Right atrium auricular region (tissue), 2 donors: ENCODE data around the gene SIL1. TPM values are rescaled to one million over a fixed set of nuclear protein-coding genes. Genes with fewer than 3 reads are reported as not detected.

Experiments used
- DNase-seq: peaks from one replicate; pipeline ENCODE4 v3.0.0-alpha.2; 2019; ENCODE audit warnings: low spot score
- H3K27ac ChIP-seq, 2 donors: fragments of 200-600 bp; sonication (generic); 1 replicate in 1 of 2; 2 replicates in 1 of 2; pipeline ENCODE4 v1.5.1; 2016 to 2019
- H3K27me3 ChIP-seq, 2 donors: fragments of 200-600 bp; sonication (generic); one replicate each; pipeline versions ENCODE4 v1.5.1 to v1.6.0; 2017 to 2019
- H3K36me3 ChIP-seq: fragments of 200-600 bp; sonication (generic); one replicate; pipeline ENCODE4 v1.5.1; 2016
- H3K4me1 ChIP-seq, 2 donors: fragments of 200-600 bp; sonication (generic); one replicate each; pipeline versions ENCODE4 v1.5.1 to v1.6.0; 2017 to 2019
- H3K4me3 ChIP-seq, 2 donors: fragments of 200-600 bp; sonication (generic); 1 replicate in 1 of 2; 2 replicates in 1 of 2; pipeline ENCODE4 v1.5.1; 2017 to 2019; ENCODE audit warnings: mild to moderate bottlenecking in 1 of 2, moderate library complexity in 1 of 2
- H3K9me3 ChIP-seq, 2 donors: fragments of 200-600 bp; sonication (generic); one replicate each; pipeline ENCODE4 v1.5.1; 2019
- CTCF ChIP-seq, 2 donors: fragments of 200-600 bp; sonication (generic); IDR thresholded peaks; one replicate each; pipeline ENCODE4 v1.5.1; 2019; ENCODE audit warnings: antibody characterized with exemption in 2 of 2
- total RNA-seq, 2 donors: library from RNA; depleted of rRNA; stranded (reverse); fragments of >200 nt; gene quantifications; one replicate each; pipeline ENCODE4 v1.1.0, GENCODE V29; 2016

The SIL1 gene
- total RNA-seq, 2 donors from 2014 or later, result 32.7 to 41.3 TPM

- H3K27me3 ChIP-seq, result no peaks in the 10 kb centered on the region
- no peak for DNase-seq
- no peak overlapping the region for H3K27ac ChIP-seq
- no peak for TF ChIP-seq CTCF (IDR thresholded peaks at IDR 0.05)
- H3K36me3 ChIP-seq, result no peaks in the 10 kb centered on the region
- no peak overlapping the region for H3K4me3 ChIP-seq
- H3K4me1 ChIP-seq, result peaks cover 0 to 37% of the 10 kb centered on the region in 2 donors
- H3K9me3 ChIP-seq, result no peaks in the 10 kb centered on the region
These were observed 132.9 kb downstream of the SIL1 start for GRCh38 chr5:139065306-139065705.

- no peak for TF ChIP-seq CTCF (IDR thresholded peaks at IDR 0.05)
- Histone ChIP-seq H3K4me3 (no peak overlapping the region), H3K36me3 (no peaks in the 10 kb centered on the region), H3K4me1 (peaks cover 0 to 37% of the 10 kb centered on the region in 2 donors), H3K27ac (no peak overlapping the region), H3K9me3 (no peaks in the 10 kb centered on the region), H3K27me3 (no peaks in the 10 kb centered on the region)
- no peak for DNase-seq
These were observed 133.6 kb downstream of the SIL1 start for GRCh38 chr5:139064613-139065012.

- no peak overlapping the region for H3K4me3 ChIP-seq
- TF ChIP-seq CTCF (IDR thresholded peaks at IDR 0.05), result no peak
- no peak overlapping the region for H3K27ac ChIP-seq
- no peaks in the 10 kb centered on the region for H3K27me3 ChIP-seq
- no peaks in the 10 kb centered on the region for H3K9me3 ChIP-seq
- no peak for DNase-seq
- peaks cover 0 to 37% of the 10 kb centered on the region in 2 donors for H3K4me1 ChIP-seq
- no peaks in the 10 kb centered on the region for H3K36me3 ChIP-seq
These were observed 134.5 kb downstream of the SIL1 start for GRCh38 chr5:139063664-139064054.

GRCh38 chr5:139062910-139063663, 135.1 kb downstream of the SIL1 start:
- no peak overlapping the region for H3K4me3 ChIP-seq
- H3K36me3 ChIP-seq, result no peaks in the 10 kb centered on the region
- no peak overlapping the region for H3K27ac ChIP-seq
- H3K4me1 ChIP-seq, result peaks cover 0 to 37% of the 10 kb centered on the region in 2 donors
- H3K9me3 ChIP-seq, result no peaks in the 10 kb centered on the region
- TF ChIP-seq CTCF (IDR thresholded peaks at IDR 0.05), result no peak
- no peaks in the 10 kb centered on the region for H3K27me3 ChIP-seq
- DNase-seq, result no peak

GRCh38 chr5:139061856-139062255, 136.3 kb downstream of the SIL1 start:
- Histone ChIP-seq H3K4me3 (no peak overlapping the region), H3K4me1 (peaks cover 0 to 37% of the 10 kb centered on the region in 2 donors), H3K9me3 (no peaks in the 10 kb centered on the region), H3K27me3 (no peaks in the 10 kb centered on the region), H3K27ac (no peak overlapping the region), H3K36me3 (no peaks in the 10 kb centered on the region)
- DNase-seq, result no peak
- TF ChIP-seq CTCF (IDR thresholded peaks at IDR 0.05), result no peak

GRCh38 chr5:139061274-139061673, 136.9 kb downstream of the SIL1 start:
- Histone ChIP-seq H3K4me1 (peaks cover 0 to 37% of the 10 kb centered on the region in 2 donors), H3K27ac (peak overlapping the region; percentile 2 to 16), H3K36me3 (no peaks in the 10 kb centered on the region), H3K4me3 (no peak overlapping the region), H3K27me3 (no peaks in the 10 kb centered on the region), H3K9me3 (no peaks in the 10 kb centered on the region)
- DNase-seq, result peak; percentile 74
- TF ChIP-seq CTCF (IDR thresholded peaks at IDR 0.05), result no peak
